Esophagus (tissue), 2 donors: ENCODE data around the gene KCNT1. TPM values are rescaled to one million over a fixed set of nuclear protein-coding genes. Genes with fewer than 3 reads are reported as not detected.
A peak's percentile ranks its signal among the peaks of the same experiment; 100 is the strongest.

Source experiments
- H3K27ac ChIP-seq, 2 donors: one replicate each; pipeline ENCODE4 v1.5.1; 2013; ENCODE audit warnings: low read depth in 2 of 2, mild to moderate bottlenecking in 2 of 2, inconsistent platforms in 1 of 2, low read length in 1 of 2, moderate library complexity in 1 of 2
- H3K27me3 ChIP-seq, 2 donors: one replicate each; pipeline ENCODE4 v1.6.1; 2013; ENCODE audit warnings: low read length in 2 of 2, control low read depth in 1 of 2, mild to moderate bottlenecking in 1 of 2; ENCODE audit not compliant: insufficient read depth in 2 of 2, control insufficient read depth in 1 of 2
- H3K36me3 ChIP-seq, 2 donors: one replicate each; pipeline ENCODE4 v1.6.1; 2013; ENCODE audit warnings: low read length in 1 of 2; ENCODE audit not compliant: control insufficient read depth in 2 of 2, insufficient read depth in 2 of 2
- H3K4me1 ChIP-seq, 2 donors: one replicate each; pipeline ENCODE4 v1.6.1; 2013; ENCODE audit warnings: low read length in 1 of 2; ENCODE audit not compliant: control insufficient read depth in 2 of 2, insufficient read depth in 2 of 2
- H3K4me3 ChIP-seq, 2 donors: one replicate each; pipeline ENCODE4 v1.5.1; 2013; ENCODE audit warnings: low read length in 2 of 2, mild to moderate bottlenecking in 2 of 2, low read depth in 1 of 2, moderate library complexity in 1 of 2
- H3K9me3 ChIP-seq, 2 donors: one replicate each; pipeline ENCODE4 v1.6.1; 2013; ENCODE audit warnings: mild to moderate bottlenecking in 2 of 2, low read depth in 1 of 2, low read length in 1 of 2, moderate library complexity in 1 of 2; ENCODE audit not compliant: control insufficient read depth in 2 of 2, insufficient read depth in 1 of 2
- WGBS, 2 donors: extraction: QIAGEN DNeasy Blood & Tissue Kit; methylation state at CpG; one replicate each; pipeline ENCODE4 v1.1.7; 2013; 5-methylcytosine and 5-hydroxymethylcytosine counted together
- polyA plus RNA-seq, 2 donors: library from polyadenylated mRNA; stranded (reverse); fragments of 200-250 nt; gene quantifications; one replicate each; pipeline ENCODE4 v1.2.3, GENCODE V29; 2013
- donor health status: healthy with polysubstance abuse.
- donor health status: Bipolar disorder and iron deficiency.

The KCNT1 gene
- polyA plus RNA-seq, 2 donors = 0.06 to 0.14 TPM

DNA sequence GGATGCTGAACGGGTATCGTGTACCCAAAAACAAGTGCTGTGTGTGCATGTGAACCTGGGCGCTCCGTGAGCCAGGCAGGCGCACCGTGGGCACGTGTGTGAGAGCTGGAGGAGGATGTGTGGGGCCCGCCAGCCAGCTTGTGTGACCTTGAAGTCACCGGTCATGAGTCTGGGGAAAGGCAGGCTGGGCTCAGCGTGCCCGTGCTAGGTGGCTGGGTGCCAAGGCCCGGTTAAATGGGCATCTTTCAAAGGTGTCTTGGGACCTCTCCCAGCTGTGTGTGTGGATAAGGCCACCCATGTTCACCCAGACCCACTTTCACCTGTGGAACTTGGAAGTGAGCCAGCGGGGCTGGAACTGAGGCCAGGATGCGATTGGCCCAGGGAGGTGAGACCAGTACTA, 3.4 kb downstream of the KCNT1 start:
- Histone ChIP-seq H3K4me3 (no peak overlapping the region), H3K9me3 (no peaks in the 10 kb centered on the region), H3K27ac (no peak overlapping the region), H3K4me1 (peaks cover 0 to 4% of the 10 kb centered on the region in 2 donors), H3K36me3 (no peaks in the 10 kb centered on the region), H3K27me3 (no peaks in the 10 kb centered on the region)
- 52 to 57% methylated on average over 14 of the region's 14 CpGs for WGBS, 2 donors

DNA sequence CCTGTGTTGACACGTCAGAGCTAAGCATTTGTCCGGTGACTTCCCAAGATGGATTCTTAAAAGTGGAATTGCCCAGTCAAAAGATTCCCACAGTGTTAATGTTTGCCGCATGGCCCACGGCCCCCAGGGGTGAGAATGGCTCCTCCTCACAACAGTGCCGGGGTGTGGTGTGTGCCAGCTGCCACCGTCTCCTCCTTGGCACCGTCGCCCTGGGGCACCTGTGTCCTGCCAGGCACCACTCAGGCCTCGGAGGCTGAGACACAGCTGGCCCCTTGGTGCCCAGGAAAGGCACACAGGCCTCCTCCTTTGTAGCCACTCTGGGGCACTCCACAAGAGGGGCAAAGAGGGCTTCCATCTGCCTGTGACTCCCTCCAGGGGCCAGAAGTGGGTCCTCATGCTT, 4.3 kb downstream of the KCNT1 start:
- Histone ChIP-seq H3K36me3 (no peaks in the 10 kb centered on the region), H3K9me3 (no peaks in the 10 kb centered on the region), H3K4me3 (no peak overlapping the region), H3K27ac (no peak overlapping the region), H3K4me1 (peaks cover 0 to 4% of the 10 kb centered on the region in 2 donors), H3K27me3 (no peaks in the 10 kb centered on the region)
- WGBS, 2 donors = 50 to 52% methylated on average over 9 of the region's 9 CpGs

- Histone ChIP-seq H3K4me3 (no peak overlapping the region), H3K27me3 (no peaks in the 10 kb centered on the region), H3K4me1 (no peaks in the 10 kb centered on the region), H3K36me3 (no peaks in the 10 kb centered on the region), H3K9me3 (no peaks in the 10 kb centered on the region), H3K27ac (no peak overlapping the region)
- WGBS, 2 donors = 36% methylated on average over 22 to 23 of the region's 23 CpGs
Observed at GRCh38 chr9:135707252-135708138, 5.5 kb downstream of the KCNT1 start.

- Histone ChIP-seq H3K27ac (no peak overlapping the region), H3K9me3 (no peaks in the 10 kb centered on the region), H3K4me1 (no peaks in the 10 kb centered on the region), H3K4me3 (no peak overlapping the region), H3K36me3 (no peaks in the 10 kb centered on the region), H3K27me3 (peaks cover 0 to 5% of the 10 kb centered on the region in 2 donors)
- WGBS, 2 donors = 74 to 86% methylated on average over 4 of the region's 4 CpGs
Observed at GRCh38 chr9:135708164-135708563, 6.2 kb downstream of the KCNT1 start.

DNA sequence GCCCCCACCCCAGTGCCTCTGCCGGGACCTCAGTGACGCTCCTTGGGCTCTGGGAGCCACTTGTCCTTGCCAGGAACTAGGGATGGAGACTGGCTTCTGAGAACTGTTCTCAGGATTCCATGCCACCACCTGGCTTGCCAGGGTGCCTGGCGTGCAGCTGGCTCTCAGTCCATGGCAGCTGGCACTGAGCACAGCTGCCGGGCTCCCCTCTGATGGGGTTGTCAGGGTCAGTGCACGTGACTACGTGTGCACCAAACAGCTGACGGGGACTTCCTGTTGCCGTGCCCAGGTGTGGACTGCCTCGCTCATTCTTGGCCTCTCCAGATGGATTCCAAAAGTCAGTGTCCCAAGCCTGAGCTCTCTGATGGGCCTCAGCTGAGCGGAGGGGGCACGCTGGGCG, 9.4 kb downstream of the KCNT1 start:
- Histone ChIP-seq H3K9me3 (no peaks in the 10 kb centered on the region), H3K4me1 (no peaks in the 10 kb centered on the region), H3K36me3 (no peaks in the 10 kb centered on the region), H3K27ac (no peak overlapping the region), H3K4me3 (no peak overlapping the region), H3K27me3 (peaks cover 0 to 16% of the 10 kb centered on the region in 2 donors)
- WGBS, 2 donors = 74 to 79% methylated on average over 12 of the region's 12 CpGs

- Histone ChIP-seq H3K36me3 (no peaks in the 10 kb centered on the region), H3K27me3 (peaks cover 0 to 16% of the 10 kb centered on the region in 2 donors), H3K9me3 (no peaks in the 10 kb centered on the region), H3K27ac (no peak overlapping the region), H3K4me3 (no peak overlapping the region), H3K4me1 (no peaks in the 10 kb centered on the region)
- 72 to 74% methylated on average over 10 of the region's 10 CpGs for WGBS, 2 donors
Observed at GRCh38 chr9:135711881-135712280, 9.9 kb downstream of the KCNT1 start.

DNA sequence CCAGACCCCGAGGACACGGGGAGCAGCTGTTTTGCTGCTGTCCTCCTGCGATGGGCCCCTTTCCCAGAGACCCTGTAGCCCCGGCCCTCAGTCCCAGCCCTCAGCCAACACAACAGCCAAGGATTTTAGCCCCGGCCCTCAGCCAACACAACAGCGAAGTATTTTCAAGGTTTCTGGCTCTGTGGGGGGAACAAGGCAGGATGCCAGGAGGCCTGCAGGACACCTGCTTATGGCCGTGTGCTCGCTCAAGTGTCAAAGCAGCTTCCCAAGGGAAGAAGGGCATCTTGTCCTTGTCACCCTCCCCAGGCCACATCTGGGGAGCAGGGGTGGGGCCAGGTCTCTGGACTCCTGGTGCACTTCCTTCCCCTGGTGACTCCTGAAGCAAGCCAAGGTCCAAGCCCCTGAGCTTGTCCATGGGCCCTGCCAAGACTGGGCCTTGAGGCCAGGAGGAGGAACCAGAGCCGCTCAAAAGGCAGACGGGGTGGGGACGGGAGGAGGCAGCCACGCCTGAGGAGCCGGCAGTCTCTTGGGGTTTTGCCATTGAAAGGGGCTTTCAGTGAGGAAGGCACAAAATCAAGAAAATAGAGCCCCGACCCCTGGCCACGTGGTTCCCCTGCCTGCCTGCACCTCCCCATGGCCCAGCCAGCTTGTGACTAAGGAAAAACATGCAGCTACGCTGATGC, 10.8 kb downstream of the KCNT1 start:
- no peak overlapping the region for H3K4me3 ChIP-seq
- no peaks in the 10 kb centered on the region for H3K4me1 ChIP-seq
- no peaks in the 10 kb centered on the region for H3K9me3 ChIP-seq
- no peaks in the 10 kb centered on the region for H3K36me3 ChIP-seq
- no peak overlapping the region for H3K27ac ChIP-seq
- 41 to 44% methylated on average over 16 of the region's 16 CpGs for WGBS, 2 donors
- H3K27me3 ChIP-seq = peaks cover 0 to 16% of the 10 kb centered on the region in 2 donors

GRCh38 chr9:135714242-135715055, 12.5 kb downstream of the KCNT1 start:
- Histone ChIP-seq H3K4me1 (no peaks in the 10 kb centered on the region), H3K36me3 (no peaks in the 10 kb centered on the region), H3K27ac (no peak overlapping the region), H3K27me3 (peaks cover 0 to 16% of the 10 kb centered on the region in 2 donors), H3K9me3 (no peaks in the 10 kb centered on the region), H3K4me3 (peak overlapping the region in 1 of 2 donors; percentile 2)
- WGBS, 2 donors = 5 to 6% methylated on average over 80 to 103 of the region's 103 CpGs

DNA sequence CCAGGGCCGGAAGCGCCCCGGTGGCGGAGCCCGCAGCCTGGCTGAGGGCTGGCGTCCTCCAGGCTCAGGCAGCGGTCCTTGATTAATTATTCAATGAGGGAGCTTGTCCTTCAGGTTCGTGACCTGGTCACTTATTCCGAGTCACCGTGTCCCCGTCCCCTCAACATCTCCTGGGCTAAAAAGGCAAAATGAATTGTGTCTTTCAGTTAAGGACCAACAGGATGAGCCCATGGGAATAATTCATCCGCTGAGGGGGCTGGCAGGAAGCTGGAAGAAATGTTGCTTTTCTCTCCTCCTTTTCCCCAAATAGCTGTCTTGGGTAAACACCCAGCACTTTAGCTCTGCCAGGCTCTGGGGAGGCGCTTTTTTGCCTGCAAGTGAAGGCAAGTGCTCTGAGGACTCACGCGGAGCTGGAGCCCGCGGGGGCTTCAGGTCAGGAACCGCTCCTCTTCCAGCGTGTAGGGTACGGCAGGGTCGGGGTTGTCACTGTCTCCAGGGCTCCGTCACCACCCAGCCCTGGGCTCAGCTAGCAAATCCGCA, 13.1 kb downstream of the KCNT1 start:
- no peak overlapping the region for H3K4me3 ChIP-seq
- H3K36me3 ChIP-seq = no peaks in the 10 kb centered on the region
- no peak overlapping the region for H3K27ac ChIP-seq
- no peaks in the 10 kb centered on the region for H3K9me3 ChIP-seq
- H3K27me3 ChIP-seq = peaks cover 0 to 16% of the 10 kb centered on the region in 2 donors
- no peaks in the 10 kb centered on the region for H3K4me1 ChIP-seq
- 30 to 33% methylated on average over 23 of the region's 23 CpGs for WGBS, 2 donors
